Left renal pelvis (tissue), 4 donors: ENCODE data around the gene TMEM156. TPM values are rescaled to one million over a fixed set of nuclear protein-coding genes. Genes with fewer than 3 reads are reported as not detected.
A peak's percentile ranks its signal among the peaks of the same experiment; 100 is the strongest.
"Not testable (repeated sequence)": the region's sequence is repeated elsewhere in the genome, so short reads cannot be mapped to it uniquely, and the experiment has no call there.

Source experiments
- DNase-seq, 4 donors: peaks; one replicate each; pipeline ENCODE4 v3.0.0-alpha.2; 2013; ENCODE audit warnings: low read depth in 4 of 4, low spot score in 3 of 4
- polyA plus RNA-seq, 4 donors: library from polyadenylated mRNA; unstranded; fragments of 120-200 nt; gene quantifications; one replicate each; pipeline ENCODE4 v1.2.1, GENCODE V29; 2013; ENCODE audit not compliant: insufficient read length in 4 of 4

Gene TMEM156
- polyA plus RNA-seq, 4 donors: 1.5 to 4.4 (median 3.4) TPM

DNA sequence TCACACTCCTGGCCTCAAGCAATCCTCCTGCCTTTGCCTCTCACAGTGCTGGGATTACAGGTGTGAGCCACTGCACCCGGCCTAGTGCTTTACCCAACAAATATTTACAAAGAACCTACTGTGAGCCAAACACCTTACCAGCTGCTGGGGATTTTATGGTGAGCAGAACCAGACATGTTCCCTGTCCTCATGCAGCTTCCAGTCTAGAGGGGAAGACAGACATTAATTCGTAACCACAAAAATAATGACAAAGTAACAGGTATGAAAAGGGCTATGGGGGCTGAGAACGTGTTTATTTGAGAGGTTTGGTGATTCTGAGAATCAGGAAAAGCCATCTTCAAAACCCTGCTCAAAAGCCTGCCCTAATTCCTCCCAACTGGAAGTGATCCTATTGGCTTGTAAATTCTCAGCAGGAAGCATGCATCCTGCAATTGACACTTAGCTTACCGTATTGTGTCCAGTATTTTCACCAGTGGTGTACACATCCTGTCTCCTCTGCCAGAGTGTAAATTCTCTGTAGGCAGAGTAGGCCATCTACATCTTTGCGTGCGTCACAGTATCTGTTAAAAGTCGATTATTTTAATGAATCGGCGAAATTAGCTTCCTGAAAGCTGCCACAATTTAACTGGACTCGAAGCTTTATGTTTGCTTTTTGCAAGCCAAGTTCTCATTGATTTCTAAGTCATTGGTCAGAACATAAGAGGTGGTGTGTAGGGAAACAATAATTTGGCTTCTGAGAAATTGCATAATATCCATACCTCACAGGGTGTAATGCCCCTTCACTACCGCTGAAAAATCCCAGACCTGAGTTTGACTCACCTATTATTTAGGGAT lies 67.0 kb downstream of the TMEM156 start:
- DNase-seq: no peak

DNA sequence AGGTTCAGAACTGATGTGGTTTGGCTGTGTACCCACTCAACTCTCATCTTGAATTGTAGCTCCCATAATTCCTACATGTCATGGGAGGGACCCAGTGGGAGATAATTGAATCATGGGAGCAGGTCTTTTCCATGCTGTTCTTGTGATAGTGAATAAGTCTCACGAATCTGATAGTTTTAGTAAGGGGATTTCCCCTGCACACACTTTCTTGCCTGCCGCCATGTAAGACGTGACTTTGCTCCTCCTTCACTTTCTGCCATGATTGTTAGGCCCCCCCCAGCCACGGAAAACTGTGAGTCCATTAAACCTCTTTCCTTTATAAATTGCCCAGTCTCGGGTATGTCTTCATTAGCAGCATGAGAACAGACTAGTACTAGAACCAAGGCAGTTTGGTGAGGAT lies 73.0 kb downstream of the TMEM156 start:
- DNase-seq: not testable (repeated sequence)

DNA sequence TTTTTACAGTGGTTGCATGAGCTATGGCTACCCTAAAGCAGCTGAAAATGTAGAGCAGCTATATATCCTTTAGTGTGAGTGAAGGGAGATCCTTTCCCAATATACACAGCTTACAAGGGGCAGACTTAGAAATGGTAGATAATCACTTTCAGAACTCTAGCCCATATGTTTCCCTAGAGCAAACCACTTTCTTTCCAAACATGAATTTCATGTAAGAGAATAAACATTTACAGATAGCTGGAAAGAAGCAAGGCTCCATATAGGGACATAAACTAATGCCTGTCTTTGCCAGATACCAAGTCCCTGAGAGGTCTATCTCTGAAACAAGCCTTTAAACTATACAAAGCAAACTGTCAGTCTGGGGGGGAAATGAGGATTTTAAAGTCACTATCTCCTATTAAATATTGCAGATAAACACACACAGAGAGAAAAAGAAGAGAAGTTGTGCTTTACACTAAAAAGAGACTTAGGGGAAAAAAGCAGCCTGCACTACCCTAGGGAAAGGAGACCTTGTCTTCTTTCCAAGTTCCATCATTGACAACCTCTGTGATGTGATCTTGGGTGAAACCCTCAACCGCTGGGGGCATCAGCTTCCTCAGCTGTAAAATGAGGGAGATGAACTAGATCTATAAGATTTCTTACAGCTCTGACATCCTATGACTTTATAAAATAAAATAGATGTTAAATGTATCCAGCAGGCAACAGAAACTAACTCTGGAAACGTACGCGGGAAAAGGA lies 73.6 kb downstream of the TMEM156 start:
- DNase-seq: no peak

DNA sequence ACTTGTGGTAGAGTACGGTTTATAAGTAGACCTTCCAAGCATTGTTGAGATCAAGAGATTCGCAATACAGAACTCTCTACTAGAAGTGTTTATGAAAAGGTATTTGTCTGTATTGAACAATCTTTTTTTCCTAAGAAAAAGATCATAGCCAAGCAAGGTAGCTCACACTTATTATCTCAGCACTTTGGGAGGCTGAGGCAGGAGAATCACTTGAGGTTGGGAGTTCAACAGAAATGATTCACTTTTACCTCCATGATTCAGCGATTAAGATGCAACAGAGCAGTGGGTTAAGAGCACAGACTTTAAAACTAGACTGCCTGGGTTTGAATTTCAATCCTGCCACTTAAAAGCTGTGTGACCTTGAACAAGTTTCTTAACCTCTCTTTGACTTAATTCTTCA lies 74.3 kb downstream of the TMEM156 start:
- DNase-seq: no peak

DNA sequence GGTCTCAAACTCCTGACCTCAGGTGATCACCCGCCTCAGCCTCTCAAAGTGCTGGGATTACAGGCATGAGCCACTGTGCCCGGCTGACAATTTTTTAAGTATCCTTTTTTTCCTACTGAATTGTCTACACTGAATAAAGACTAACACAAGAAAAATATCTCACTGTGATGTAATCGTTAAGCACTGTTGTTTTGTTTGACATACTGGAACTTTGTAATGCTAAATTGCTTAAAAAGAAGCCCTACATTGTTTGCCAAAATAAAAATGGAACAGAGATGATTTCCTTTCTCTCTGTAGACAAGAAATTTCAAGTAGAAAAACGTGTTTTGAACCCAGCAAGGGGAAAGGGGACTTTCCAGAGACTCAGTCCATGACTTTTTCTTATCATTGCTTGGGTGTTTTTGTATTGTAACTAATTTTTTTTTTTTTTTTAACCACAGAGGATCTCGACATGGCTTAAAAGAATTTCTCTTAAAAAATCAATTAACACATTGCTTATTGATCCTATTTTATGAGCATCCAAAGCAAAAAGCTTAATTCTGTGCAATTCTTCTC lies 74.9 kb downstream of the TMEM156 start:
- DNase-seq: no peak

DNA sequence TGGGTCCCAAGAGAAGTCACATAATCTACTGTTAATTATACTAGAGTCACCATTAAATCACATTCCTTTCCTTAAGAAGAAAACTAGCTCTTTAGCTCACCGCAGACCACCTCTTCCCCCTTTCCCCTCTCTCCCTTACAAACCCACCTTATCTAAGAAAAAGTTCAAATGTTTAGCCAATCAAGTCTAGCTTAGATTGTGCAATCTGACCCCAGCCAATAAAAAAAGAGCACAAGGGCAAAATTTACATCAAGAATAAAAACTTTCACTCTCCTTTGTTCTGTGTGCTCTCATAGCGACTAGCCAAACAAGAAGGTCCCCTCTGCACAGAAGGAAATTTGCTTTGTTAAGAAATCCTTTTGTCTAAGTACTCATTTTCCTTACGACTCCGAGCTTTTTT lies 76.3 kb downstream of the TMEM156 start:
- DNase-seq: no peak

DNA sequence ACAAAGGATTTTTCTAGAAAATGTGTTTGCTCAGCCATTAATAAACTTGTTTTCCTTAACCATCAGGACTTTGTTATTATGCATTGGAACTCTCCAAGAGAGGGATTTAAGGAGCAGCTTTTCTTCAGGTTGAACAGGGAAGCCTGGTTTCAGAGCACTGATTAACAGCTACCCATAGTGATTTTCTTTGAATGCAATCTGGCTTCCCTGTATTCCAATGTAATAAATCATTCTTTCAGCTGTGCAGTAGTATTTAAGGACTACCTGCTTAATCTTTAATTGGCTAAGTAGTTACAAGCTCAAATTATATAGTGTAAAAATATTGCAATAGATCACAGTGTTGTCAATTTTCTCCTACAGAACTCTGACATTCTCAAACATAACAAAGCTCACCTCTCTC lies 77.5 kb downstream of the TMEM156 start:
- DNase-seq: no peak

DNA sequence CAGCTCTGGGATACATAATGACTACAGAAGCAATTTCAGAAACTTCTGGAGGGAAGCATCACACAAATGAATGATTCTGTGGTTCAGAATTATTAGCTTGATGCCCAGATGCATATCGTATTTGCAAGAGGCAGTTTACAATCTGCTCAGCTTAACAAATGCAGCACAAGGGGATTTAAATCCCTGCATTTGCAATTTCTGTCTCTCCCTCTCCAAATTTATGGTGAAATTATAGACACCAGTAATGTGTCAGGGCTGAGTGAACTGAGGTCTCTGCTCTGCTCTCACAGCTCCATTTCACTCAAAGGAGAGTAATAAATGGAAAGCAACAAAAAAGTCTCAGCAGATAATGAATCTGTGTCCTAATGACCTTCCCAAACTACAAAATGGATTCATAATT lies 80.2 kb downstream of the TMEM156 start:
- no peak for DNase-seq

DNA sequence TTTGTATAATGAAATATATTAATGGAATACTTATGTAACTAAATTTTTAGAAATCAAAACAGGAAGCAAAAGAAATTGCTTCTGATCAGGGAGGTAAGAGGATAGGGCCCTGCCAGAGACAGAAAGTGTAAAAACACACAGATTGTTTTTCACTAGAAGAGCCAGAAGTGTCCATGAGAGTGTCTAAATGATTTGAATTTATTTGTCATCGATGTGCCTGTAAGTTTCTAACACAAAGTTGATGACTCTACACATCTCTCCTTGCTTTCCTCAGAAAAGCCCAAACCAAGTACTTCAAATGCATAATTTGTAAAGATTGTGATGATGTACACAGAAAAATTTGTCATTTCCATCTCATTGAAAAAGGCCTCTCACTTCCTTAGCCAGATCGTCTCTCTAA lies 80.6 kb downstream of the TMEM156 start:
- no peak for DNase-seq

DNA sequence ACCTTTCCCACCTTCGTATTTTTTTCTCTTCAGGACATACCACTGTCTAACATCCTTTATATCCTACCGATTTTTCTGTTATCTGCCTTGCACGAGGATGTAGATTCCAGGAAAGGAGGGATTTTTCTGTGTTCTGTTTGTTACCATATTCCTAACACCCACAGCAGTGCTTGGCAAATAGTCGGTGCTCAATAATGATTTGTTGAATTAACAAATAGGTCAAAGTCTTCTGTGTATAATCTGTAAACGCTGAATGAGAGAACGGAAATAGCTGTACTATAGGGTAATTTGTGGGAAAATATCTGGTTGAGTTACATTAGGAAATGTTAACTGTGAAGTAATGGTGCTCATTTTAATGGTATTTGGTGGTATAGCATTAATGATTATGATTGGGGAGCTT lies 81.5 kb downstream of the TMEM156 start:
- DNase-seq: no peak

DNA sequence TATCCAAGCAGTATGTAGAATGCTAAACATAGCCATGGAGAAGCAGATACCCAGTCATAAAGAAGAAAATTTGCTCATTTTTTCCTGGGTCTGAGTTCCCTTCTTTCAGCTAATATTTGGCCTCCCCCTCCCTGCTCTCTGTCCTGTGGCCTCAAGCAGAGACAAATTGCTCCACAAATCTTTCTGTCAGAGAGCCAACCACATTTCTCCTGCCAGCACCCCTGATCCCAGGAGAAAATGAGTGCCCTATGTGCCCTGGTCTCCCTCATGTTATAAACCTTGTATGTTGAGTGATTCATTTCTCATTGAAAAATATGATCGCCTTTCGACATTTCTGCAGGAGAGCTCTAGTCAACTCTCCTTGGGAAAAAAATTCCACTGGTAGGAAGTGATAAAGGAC lies 82.0 kb downstream of the TMEM156 start:
- DNase-seq: no peak

DNA sequence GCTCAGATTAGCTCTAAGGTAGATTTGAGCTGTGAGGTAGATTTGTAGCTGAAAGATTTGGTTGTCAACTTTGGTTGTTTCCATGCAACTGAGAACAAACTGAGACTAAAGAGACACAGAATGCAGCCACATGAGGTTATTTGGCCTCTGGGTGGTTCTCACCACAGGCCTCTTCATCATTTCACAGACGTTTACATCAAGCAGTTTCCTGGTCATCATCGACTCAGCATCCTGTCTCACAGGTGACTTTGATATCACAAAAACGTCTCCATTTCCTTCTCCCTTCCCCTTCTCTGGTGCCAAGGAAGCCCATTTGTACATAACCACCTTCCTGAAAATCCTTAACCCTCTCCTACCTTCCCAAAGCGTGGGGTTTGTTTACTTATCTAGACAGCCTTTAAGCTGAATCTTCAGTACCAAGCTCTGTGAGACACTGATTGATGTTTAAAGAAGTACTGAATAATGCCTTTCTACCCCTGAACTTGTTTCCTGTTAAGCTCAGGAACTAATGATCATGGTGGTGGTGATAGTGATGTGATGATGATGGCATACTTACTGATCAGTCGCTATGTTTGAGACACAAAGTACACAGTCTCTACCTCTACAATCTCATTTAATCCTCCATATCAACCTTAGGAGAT lies 82.7 kb downstream of the TMEM156 start:
- no peak for DNase-seq

DNA sequence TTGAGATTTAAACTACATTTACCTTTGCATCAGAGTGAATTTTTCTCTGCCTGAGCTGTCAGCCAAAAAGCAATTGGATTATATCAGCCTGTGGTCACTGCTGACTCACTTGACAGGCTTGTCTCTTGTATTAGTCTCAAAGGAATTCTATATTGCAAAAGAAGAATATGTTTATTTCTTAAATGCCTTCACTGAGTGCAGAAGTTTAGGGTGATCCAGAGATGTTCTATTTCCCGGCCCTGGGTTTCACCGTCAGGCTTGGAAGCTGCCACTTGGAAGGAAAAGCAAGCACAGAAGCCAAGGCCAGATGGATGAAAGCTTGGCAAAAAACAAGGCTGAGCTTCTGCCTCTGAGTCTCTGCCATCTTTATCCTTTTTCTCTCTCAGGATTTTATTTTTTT lies 83.7 kb downstream of the TMEM156 start:
- DNase-seq: no peak

DNA sequence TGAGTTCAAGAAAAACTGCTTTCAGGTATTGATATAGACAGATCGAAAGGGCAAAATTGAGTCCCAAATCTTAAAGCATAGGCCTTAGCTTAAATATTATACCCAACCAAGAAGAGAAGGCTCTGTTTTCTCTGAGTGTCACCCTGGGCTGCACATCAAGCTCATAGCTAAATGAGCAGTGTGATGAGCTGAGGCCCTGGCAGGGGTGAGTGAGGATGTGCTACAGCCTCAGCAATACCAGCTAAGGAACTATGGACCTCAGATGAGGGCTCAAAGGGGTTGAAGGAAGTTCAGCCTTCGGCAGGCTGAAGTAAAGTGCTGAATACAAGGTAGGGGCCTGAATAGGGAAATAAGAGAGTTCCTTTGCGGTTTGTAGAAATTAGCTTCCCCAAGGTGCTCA lies 85.3 kb downstream of the TMEM156 start:
- DNase-seq: no peak

DNA sequence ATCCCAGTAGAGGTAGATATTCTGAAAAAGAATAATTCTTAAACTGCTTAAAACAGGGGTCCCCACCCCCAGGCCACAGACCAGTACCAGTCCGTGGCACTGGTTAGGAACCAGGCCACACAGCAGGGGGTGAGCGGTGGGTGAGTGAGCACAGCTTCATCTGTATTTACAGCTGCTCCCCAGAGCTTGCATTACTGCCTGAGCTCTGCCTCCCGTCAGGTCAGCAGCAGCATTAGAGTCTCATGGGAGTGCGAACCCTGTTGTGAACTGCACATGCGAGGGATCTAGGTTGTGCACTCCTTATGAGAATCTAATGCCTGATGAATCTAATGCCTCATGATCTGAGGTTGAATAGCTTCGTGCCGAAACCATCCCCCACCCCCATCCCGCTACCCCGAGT lies 87.8 kb downstream of the TMEM156 start:
- DNase-seq: no peak

DNA sequence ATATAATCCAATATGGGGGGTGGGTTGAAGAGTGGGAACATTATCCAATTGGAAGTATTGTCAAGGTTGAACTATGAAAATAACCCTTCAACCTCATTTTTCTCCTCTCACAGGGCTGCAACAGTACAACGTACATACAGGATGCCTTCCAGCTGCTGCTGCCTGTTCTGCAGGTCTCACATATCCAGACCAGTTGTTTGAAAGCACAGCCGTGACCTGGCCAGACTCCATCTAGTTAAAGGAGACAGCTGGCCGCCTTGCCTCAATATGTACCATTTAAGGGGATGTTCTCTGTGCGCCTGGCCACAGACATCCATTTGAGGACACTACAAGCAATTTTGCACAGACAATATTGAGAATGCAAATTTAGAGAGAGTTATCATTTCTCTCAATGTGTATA lies 88.9 kb downstream of the TMEM156 start:
- DNase-seq: peak; percentile 49 to 63 (median 57)

DNA sequence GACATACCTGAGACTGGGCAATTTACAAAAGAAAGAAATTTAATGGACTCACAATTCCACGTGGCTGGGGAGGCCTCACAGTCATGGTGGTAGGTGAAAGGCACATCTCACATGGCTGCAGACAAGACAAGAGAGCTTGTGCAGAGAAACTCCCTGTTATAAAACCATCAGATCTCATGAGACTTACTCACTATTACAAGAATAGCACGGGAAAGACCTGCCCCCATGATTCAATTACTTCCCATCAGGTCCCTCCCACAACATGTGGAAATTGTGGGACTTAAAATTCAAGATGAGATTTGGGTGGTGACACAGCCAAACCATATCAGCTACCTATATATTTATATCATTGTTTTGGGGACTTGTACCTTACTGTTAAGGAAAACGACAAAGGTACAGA lies 90.3 kb downstream of the TMEM156 start:
- not testable (repeated sequence) for DNase-seq

DNA sequence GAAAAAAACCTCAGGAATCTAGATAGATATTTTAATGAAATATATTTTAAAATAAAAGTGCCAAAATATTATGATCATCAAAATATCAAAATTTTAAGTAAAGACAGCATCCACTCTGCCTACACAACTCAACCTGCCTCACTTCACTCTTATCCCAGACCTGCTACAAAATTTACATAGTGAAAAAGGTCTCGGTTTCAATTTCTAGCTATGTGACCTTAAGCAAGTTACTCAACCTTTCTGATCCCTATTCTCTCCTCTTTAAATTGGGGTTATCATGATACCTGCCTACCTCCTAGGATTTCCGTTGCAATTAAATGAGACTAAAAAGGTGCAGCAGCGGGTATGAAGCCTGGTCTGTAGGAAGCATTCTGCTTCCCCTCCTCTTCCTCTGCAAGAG lies 91.7 kb downstream of the TMEM156 start:
- DNase-seq: no peak

DNA sequence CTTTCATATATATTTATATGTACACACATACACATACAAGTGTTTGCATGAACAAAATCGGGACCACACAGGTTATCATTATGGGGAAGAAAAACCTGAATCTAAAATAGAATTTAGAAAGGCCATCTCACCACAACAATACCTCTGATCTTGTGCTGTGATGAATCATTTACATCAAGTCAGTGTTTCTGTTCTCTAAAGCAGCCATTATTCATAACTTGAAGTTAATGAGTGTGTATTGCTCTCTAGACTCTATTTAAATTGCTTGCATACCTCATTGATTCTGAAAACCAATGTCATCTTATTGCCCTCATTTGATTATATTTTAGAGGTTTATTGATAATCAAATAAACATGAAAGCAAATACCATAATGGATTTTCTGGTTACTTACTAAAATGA lies 93.0 kb downstream of the TMEM156 start:
- no peak for DNase-seq

DNA sequence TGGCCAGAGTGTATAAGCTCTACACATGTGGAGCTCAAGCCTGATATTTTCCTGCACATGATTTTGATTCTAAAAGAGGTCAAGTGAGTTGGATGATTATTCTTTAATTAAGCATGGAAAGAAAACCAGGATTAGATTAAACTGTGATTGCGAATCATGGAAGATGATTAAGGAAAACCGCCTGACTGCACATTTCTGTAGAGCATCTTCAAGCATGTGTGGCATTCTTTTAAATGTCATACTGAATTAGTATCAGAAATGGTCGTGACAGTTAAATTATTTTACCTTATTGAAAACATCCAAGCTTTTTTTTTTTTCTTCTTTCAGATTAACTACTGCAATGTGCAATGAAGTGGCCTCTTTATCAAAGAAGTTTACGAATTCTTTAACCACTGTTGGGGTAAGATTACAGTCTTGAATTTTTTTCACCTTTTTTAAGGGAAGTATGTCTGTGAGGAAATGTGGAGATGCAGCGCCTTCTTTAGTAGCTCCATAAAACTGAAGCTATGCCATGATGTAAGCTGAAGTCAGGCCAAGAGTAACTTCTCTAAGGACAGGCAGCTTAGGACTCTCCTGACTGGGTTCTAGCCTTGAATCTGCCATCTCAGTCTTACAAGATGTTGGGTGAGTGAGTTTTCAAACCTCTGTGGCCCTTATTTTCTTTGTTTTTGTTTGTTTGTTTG lies 96.7 kb downstream of the TMEM156 start:
- no peak for DNase-seq

DNA sequence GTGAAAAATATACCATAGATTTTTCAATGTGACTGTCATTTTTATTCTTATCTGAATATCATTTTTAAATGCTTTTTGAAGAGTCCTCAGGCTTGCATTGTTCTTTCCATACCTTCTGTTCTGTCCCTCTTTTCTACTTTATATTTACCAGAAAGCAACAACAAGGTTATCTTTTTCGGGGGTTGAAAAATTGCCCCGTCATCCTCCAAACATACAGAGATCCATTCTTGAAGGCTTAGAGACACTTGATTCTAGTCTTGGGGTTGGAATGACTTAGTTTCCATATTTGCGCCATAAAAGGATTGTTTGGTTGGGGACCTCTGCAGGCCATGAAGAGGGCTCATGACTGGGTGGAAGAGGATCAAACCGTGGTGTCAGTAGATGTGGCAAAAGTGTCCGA lies 101.1 kb downstream of the TMEM156 start:
- DNase-seq: no peak
